ENCODE results near the gene IQCE. TPM values are rescaled to one million over a fixed set of nuclear protein-coding genes. Genes with fewer than 3 reads are reported as not detected.

IQCE gene
- total RNA-seq, 4 donors from 2014 or later, result 16.8 to 46.9 (median 26.9) TPM

DNA sequence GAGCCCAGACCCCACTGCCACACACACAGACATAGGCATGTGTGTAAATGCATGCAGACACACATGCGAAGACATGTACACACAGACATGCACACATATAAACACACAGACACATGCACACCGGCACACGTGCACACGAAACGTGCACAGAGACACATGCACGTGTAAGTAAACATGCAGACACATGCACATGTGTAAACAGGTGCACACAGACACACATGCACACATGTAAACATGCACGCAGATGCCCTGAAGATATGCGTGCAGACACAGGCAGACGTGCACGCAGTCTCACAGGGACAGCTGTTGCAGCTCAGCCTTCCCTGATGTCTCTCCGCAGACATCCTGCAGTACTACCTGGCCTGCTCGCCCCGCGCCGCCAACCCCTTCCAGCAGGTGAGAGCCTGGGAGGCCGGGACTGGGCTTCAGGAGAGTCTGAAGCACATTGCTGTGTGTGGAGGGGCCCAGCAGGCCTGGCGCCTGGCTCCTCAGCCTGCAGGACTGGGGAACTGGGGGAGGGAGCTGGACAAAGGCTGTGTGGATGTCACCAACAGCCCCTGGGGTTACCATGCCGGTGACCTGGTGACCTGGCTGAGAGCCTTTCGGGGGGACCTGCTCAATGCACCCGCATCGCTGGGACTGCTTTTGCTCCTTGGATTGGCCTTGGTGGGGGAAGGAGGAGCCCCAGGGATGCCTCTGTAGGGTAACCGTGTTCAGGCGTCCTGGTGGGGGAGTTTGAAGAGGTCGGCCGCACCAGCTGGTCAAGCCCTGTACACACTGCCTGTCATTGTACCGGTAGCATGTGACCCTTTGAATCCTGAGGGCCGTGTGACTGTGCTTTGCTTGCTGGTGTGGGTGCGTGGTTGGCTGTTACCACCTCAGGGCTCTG is 93.3 kb downstream of the IQCE start:
- 88 to 91% methylated on average over 19 to 24 of the region's 28 CpGs for WGBS, 2 donors
- no peak for DNase-seq (ENCODE audit: low spot score in 2 of 2)
- no peak overlapping the region for H3K27ac ChIP-seq
- TF ChIP-seq, protein P1, sequence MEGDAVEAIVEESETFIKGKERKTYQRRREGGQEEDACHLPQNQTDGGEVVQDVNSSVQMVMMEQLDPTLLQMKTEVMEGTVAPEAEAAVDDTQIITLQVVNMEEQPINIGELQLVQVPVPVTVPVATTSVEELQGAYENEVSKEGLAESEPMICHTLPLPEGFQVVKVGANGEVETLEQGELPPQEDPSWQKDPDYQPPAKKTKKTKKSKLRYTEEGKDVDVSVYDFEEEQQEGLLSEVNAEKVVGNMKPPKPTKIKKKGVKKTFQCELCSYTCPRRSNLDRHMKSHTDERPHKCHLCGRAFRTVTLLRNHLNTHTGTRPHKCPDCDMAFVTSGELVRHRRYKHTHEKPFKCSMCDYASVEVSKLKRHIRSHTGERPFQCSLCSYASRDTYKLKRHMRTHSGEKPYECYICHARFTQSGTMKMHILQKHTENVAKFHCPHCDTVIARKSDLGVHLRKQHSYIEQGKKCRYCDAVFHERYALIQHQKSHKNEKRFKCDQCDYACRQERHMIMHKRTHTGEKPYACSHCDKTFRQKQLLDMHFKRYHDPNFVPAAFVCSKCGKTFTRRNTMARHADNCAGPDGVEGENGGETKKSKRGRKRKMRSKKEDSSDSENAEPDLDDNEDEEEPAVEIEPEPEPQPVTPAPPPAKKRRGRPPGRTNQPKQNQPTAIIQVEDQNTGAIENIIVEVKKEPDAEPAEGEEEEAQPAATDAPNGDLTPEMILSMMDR (IDR thresholded peaks at IDR 0.05), result no peak
- TF ChIP-seq POLR2A (IDR thresholded peaks at IDR 0.05) (no peak), EP300 (IDR thresholded peaks at IDR 0.05) (no peak)
- no peak overlapping the region for H3K4me3 ChIP-seq
- H3K4me1 ChIP-seq, result no peaks in the 10 kb centered on the region
- peaks cover 0 to 76% (median 16%) of the 10 kb centered on the region in 3 donors for H3K36me3 ChIP-seq
- H3K9me3 ChIP-seq, result no peaks in the 10 kb centered on the region
- H3K27me3 ChIP-seq, result no peaks in the 10 kb centered on the region

DNA sequence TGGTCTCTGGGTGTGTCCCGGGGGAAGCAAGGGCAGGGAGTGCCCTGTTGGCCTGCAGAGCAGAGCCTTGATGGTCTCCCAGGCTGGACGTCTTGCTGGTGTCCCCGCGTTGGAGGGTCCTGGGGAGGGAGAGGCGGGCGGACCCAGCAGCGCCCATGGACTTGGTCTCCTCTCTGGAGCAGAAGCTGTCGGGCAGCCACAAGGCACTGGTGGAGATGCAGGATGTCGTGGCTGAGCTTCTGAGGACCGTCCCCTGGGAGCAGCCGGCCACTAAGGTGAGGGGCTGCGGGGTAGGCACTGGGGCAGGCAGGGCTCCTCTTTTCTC is 93.9 kb downstream of the IQCE start:
- DNase-seq (ENCODE audit: low spot score in 2 of 2), result no peak
- Histone ChIP-seq H3K27ac (no peak overlapping the region), H3K36me3 (peaks cover 0 to 76% (median 16%) of the 10 kb centered on the region in 3 donors), H3K9me3 (no peaks in the 10 kb centered on the region), H3K4me1 (no peaks in the 10 kb centered on the region), H3K4me3 (no peak overlapping the region), H3K27me3 (no peaks in the 10 kb centered on the region)
- WGBS, 2 donors, result 90 to 95% methylated on average over 9 to 10 of the region's 12 CpGs
- TF ChIP-seq POLR2A (IDR thresholded peaks at IDR 0.05) (no peak), EP300 (IDR thresholded peaks at IDR 0.05) (no peak)
- TF ChIP-seq, protein P1 (IDR thresholded peaks at IDR 0.05), result no peak

DNA sequence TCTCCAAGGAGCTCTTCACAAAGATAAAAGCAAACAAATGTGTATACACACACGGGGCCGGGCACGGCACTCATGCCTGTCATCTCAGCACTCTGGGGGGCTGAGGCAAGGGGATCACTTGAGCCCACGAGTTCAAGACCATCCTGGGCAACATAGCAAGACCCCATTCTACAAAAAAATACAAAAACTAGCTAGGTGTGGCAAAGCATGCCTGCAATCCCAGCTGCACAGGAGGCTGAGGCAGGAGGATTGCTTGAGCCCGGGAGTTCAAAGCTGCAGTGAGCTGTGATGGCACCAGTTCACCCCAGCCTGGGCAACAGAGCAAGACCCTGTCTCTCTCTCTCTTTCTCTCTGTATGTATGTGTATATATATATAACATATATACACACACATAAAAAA is 95.3 kb downstream of the IQCE start:
- peaks cover 0 to 78% (median 16%) of the 10 kb centered on the region in 3 donors for H3K36me3 ChIP-seq
- TF ChIP-seq EP300 (IDR thresholded peaks at IDR 0.05), result no peak
- TF ChIP-seq, protein P1 (IDR thresholded peaks at IDR 0.05), result no peak
- TF ChIP-seq POLR2A (IDR thresholded peaks at IDR 0.05), result no peak

DNA sequence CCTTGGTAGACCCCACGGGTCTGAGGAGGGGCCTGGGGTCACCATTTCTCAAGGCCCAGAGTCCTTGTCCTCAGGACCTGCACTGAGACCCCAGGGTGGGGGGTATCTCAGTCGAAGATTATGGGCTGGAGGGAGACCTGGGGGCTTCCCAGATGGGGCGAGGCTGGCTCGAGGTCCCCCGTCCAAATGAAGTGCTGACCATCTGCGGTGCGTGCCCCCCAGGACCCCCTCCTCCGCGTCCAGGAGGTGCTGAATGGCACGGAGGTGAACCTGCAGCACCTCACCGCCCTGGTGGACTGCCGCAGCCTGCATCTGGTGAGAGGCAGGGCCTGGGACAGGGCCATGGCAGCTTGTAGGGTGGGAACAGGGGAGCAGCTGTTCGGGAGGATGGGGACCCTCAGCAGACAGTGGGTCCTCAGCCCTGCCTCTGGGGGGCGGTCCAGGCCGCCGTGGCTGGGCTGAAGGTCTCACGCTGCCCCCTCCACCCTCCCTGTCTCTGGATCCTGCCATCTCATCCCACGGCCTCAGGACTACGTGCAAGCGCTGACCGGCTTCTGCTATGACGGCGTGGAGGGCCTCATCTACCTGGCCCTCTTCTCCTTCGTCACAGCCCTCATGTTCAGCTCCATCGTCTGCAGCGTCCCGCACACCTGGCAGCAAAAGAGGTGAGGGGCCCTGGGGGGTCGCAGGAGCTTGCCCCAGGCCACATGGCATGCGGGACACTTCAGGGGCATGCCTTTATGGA is 97.3 kb downstream of the IQCE start:
- Histone ChIP-seq H3K9me3 (no peaks in the 10 kb centered on the region), H3K36me3 (peaks cover 0 to 79% (median 16%) of the 10 kb centered on the region in 3 donors)
- DNase-seq (ENCODE audit: low spot score in 2 of 2), result no peak

More for the DNA sequence above, 95.3 kb downstream of the IQCE start:
- no peaks in the 10 kb centered on the region for H3K9me3 ChIP-seq
- no peaks in the 10 kb centered on the region for H3K4me1 ChIP-seq
- no peak overlapping the region for H3K27ac ChIP-seq
- no peaks in the 10 kb centered on the region for H3K27me3 ChIP-seq
- no peak overlapping the region for H3K4me3 ChIP-seq
- 76 to 81% methylated on average over 5 of the region's 5 CpGs for WGBS, 2 donors
- DNase-seq (ENCODE audit: low spot score in 2 of 2), result no peak

More for the DNA sequence above, 97.3 kb downstream of the IQCE start:
- no peaks in the 10 kb centered on the region for H3K4me1 ChIP-seq
- H3K4me3 ChIP-seq, result no peak overlapping the region
- no peak overlapping the region for H3K27ac ChIP-seq
- H3K27me3 ChIP-seq, result no peaks in the 10 kb centered on the region
- TF ChIP-seq POLR2A (IDR thresholded peaks at IDR 0.05) (no peak), EP300 (IDR thresholded peaks at IDR 0.05) (no peak)
- TF ChIP-seq, protein P1 (IDR thresholded peaks at IDR 0.05), result no peak
- WGBS, 2 donors, result 94 to 96% methylated on average over 20 to 26 of the region's 29 CpGs
